Prostate gland (tissue), 2 donors: ENCODE data around the gene TESMIN.

Experiments
- POLR2A ChIP-seq: fragments of 450-650 bp; IDR thresholded peaks from one replicate; pipeline ENCODE4 v1.6.1; 2016; ENCODE audit warnings: antibody characterized with exemption, mild to moderate bottlenecking
- POLR2AphosphoS5 ChIP-seq: sonication (generic); formaldehyde crosslinking; IDR thresholded peaks from one replicate; pipeline ENCODE4 v1.6.1; 2017; ENCODE audit warnings: antibody characterized with exemption
- TF ChIP-seq, protein P1 (sequence below), 4 experiments: fragments of 200-600 bp in 2 of 4; fragments of 450-650 bp in 2 of 4; sonication (generic) in 2 of 4; IDR thresholded peaks; 1 replicate in 3 of 4; 2 replicates in 1 of 4; pipeline ENCODE4 v1.5.1; 2016 to 2019; ENCODE audit warnings: antibody characterized with exemption in 4 of 4, mild to moderate bottlenecking in 2 of 4, moderate library complexity in 2 of 4

DNA sequence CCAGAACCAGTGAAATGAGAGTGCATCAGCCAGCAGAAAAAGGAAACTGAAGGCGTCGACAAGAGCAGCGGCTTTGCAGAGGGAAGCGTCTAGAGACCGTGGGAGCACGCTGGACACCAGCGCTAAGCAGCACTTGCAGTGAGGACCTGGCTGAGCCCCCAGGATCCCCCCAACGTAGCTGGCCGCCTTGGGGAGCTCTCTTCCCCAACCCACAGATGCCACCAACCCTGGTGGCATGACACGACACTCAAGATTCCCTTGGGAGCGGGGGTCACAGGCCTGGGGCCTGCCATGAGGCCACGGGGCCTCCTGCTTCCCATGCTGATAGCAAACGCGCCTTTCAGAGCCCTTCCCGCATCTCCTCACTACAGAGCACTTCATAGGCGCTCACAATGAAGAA, 13.4 kb upstream of the TESMIN start:
- no peak for TF ChIP-seq POLR2A
- no peak for TF ChIP-seq POLR2AphosphoS5
- TF ChIP-seq, protein P1, sequence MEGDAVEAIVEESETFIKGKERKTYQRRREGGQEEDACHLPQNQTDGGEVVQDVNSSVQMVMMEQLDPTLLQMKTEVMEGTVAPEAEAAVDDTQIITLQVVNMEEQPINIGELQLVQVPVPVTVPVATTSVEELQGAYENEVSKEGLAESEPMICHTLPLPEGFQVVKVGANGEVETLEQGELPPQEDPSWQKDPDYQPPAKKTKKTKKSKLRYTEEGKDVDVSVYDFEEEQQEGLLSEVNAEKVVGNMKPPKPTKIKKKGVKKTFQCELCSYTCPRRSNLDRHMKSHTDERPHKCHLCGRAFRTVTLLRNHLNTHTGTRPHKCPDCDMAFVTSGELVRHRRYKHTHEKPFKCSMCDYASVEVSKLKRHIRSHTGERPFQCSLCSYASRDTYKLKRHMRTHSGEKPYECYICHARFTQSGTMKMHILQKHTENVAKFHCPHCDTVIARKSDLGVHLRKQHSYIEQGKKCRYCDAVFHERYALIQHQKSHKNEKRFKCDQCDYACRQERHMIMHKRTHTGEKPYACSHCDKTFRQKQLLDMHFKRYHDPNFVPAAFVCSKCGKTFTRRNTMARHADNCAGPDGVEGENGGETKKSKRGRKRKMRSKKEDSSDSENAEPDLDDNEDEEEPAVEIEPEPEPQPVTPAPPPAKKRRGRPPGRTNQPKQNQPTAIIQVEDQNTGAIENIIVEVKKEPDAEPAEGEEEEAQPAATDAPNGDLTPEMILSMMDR (IDR thresholded peaks at IDR 0.05): no peak
